DND-41 (cell line): ENCODE results near the gene CDIPT.
"Not testable (repeated sequence)": the region's sequence is repeated elsewhere in the genome, so short reads cannot be mapped to it uniquely, and the experiment has no call there.

Experiments
- ATAC-seq: fragments of 200-7000 bp; cut with Tn5 transposase; 3 replicates; pipeline ENCODE4 v1.9.1; 2021; ENCODE audit warnings: low read depth; ENCODE audit not compliant: insufficient read depth
- DNase-seq: peaks from one replicate; pipeline ENCODE4 v3.0.0-alpha.2; 2020
- H2AFZ ChIP-seq: 2 replicates; pipeline ENCODE4 v1.6.0; 2012; ENCODE audit warnings: low read depth, low read length
- H3K27ac ChIP-seq: 2 replicates; pipeline ENCODE4 v1.5.1; 2012; ENCODE audit warnings: low read length, inconsistent platforms
- H3K27me3 ChIP-seq: fragments of 200-600 bp; sonication (generic); 2 replicates; pipeline ENCODE4 v1.6.0; 2012; ENCODE audit warnings: low read length, mild to moderate bottlenecking, inconsistent platforms; ENCODE audit not compliant: insufficient read depth, poor library complexity
- H3K36me3 ChIP-seq: 2 replicates; pipeline ENCODE4 v1.5.1; 2012; ENCODE audit warnings: low read length, inconsistent platforms; ENCODE audit not compliant: insufficient read depth
- H3K4me1 ChIP-seq: 2 replicates; pipeline ENCODE4 v1.5.1; 2012; ENCODE audit warnings: mild to moderate bottlenecking, low read length; ENCODE audit not compliant: insufficient read depth
- H3K4me2 ChIP-seq: 2 replicates; pipeline ENCODE4 v1.6.0; 2012; ENCODE audit warnings: mild to moderate bottlenecking, moderate library complexity, low read length, inconsistent platforms; ENCODE audit not compliant: insufficient read depth
- H3K4me3 ChIP-seq, 2 experiments: fragments of 200-600 bp in 1 of 2; shearing (Covaris generic) in 1 of 2; 2 replicates each; pipeline ENCODE4 v1.5.1; 2012 to 2016; ENCODE audit warnings: inconsistent platforms in 2 of 2, low read length in 2 of 2, mild to moderate bottlenecking in 2 of 2, low read depth in 1 of 2, moderate library complexity in 1 of 2
- H3K79me2 ChIP-seq: 2 replicates; pipeline ENCODE4 v1.6.0; 2012; ENCODE audit warnings: low read length, inconsistent platforms; ENCODE audit not compliant: insufficient read depth
- H3K9ac ChIP-seq: 2 replicates; pipeline ENCODE4 v1.6.0; 2012; ENCODE audit warnings: low read depth, mild to moderate bottlenecking, inconsistent platforms, low read length, moderate library complexity
- H3K9me3 ChIP-seq: 2 replicates; pipeline ENCODE4 v1.5.1; 2012; ENCODE audit warnings: low read length, moderate library complexity, mild to moderate bottlenecking, inconsistent platforms; ENCODE audit not compliant: insufficient read depth, severe bottlenecking
- H4K20me1 ChIP-seq: 2 replicates; pipeline ENCODE4 v1.6.0; 2012; ENCODE audit warnings: low read length; ENCODE audit not compliant: insufficient read depth
- EZH2 ChIP-seq: IDR thresholded peaks from 3 replicates; pipeline ENCODE4 v1.6.1; 2012; ENCODE audit warnings: borderline replicate concordance, low read depth, mild to moderate bottlenecking, moderate library complexity, low read length, inconsistent platforms; ENCODE audit not compliant: severe bottlenecking
- TF ChIP-seq, protein P1 (sequence below): IDR thresholded peaks from 2 replicates; pipeline ENCODE4 v1.5.1; 2012; ENCODE audit warnings: borderline replicate concordance, low read length, moderate library complexity, mild to moderate bottlenecking; ENCODE audit not compliant: poor library complexity, severe bottlenecking; ENCODE audit errors: extremely low read depth

CDIPT gene

GRCh38 chr16:29910819-29911675 lies 48.0 kb upstream of the CDIPT start:
- Histone ChIP-seq H3K9ac (no peak overlapping the region), H3K27ac (no peak overlapping the region), H3K36me3 (peaks cover 26% of the 10 kb centered on the region), H3K27me3 (no peaks in the 10 kb centered on the region), H2AFZ (no peak overlapping the region), H3K4me1 (no peaks in the 10 kb centered on the region), H3K79me2 (no peaks in the 10 kb centered on the region), H3K4me3 (no peak overlapping the region), H3K9me3 (no peaks in the 10 kb centered on the region), H4K20me1 (no peaks in the 10 kb centered on the region; the same call in 1 of the 2 replicates), H3K4me2 (no peak overlapping the region)
- ATAC-seq (no peak; the same call in 2 of the 3 replicates), DNase-seq (no peak)
- TF ChIP-seq, protein P1, sequence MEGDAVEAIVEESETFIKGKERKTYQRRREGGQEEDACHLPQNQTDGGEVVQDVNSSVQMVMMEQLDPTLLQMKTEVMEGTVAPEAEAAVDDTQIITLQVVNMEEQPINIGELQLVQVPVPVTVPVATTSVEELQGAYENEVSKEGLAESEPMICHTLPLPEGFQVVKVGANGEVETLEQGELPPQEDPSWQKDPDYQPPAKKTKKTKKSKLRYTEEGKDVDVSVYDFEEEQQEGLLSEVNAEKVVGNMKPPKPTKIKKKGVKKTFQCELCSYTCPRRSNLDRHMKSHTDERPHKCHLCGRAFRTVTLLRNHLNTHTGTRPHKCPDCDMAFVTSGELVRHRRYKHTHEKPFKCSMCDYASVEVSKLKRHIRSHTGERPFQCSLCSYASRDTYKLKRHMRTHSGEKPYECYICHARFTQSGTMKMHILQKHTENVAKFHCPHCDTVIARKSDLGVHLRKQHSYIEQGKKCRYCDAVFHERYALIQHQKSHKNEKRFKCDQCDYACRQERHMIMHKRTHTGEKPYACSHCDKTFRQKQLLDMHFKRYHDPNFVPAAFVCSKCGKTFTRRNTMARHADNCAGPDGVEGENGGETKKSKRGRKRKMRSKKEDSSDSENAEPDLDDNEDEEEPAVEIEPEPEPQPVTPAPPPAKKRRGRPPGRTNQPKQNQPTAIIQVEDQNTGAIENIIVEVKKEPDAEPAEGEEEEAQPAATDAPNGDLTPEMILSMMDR, result no peak
- TF ChIP-seq EZH2, result no peak

- not testable (repeated sequence) for H3K4me2 ChIP-seq, H2AFZ ChIP-seq, H3K9me3 ChIP-seq, ATAC-seq, H4K20me1 ChIP-seq, H3K4me1 ChIP-seq, DNase-seq, H3K9ac ChIP-seq, H3K4me3 ChIP-seq, H3K79me2 ChIP-seq, H3K27ac ChIP-seq, H3K27me3 ChIP-seq
- H3K36me3 ChIP-seq, result peaks cover 23% of the 10 kb centered on the region
Measured at GRCh38 chr16:29909851-29910250, 46.8 kb upstream of the CDIPT start.

DNA sequence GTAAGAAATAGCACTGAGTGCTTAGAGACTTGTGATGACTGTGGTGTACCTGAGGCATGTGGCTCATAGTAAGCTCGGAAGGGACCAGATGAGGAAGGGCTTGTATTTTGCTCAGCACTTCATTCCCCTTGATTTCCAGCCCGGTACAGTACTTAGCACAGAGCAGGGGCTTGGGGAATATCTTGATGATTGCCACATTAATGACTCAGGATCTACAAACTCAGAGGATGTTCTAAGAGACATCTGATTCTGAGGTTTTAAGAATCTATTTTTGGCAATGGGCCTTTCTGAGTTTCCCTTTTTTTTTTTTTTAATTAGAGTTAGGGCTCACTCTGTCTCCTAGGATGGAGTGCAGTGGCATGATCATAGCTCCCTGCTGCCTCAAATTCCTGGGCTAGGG lies 46.4 kb upstream of the CDIPT start:
- Histone ChIP-seq H3K9ac (no peak overlapping the region), H4K20me1 (no peaks in the 10 kb centered on the region; the same call in 1 of the 2 replicates), H3K4me1 (no peaks in the 10 kb centered on the region), H3K27me3 (no peaks in the 10 kb centered on the region), H3K27ac (no peak overlapping the region), H3K4me2 (no peak overlapping the region), H3K9me3 (no peaks in the 10 kb centered on the region), H3K79me2 (no peaks in the 10 kb centered on the region), H3K36me3 (peaks cover 18% of the 10 kb centered on the region), H3K4me3 (no peak overlapping the region), H2AFZ (no peak overlapping the region)
- ATAC-seq (no peak), DNase-seq (no peak)
- TF ChIP-seq, protein P1, result no peak
- no peak for TF ChIP-seq EZH2

- Histone ChIP-seq H3K4me1 (no peaks in the 10 kb centered on the region), H3K9me3 (no peaks in the 10 kb centered on the region), H4K20me1 (no peaks in the 10 kb centered on the region; the same call in 1 of the 2 replicates), H2AFZ (no peak overlapping the region), H3K27me3 (no peaks in the 10 kb centered on the region), H3K4me3 (no peak overlapping the region), H3K27ac (no peak overlapping the region), H3K9ac (no peak overlapping the region), H3K79me2 (no peaks in the 10 kb centered on the region), H3K36me3 (peaks cover 12% of the 10 kb centered on the region), H3K4me2 (no peak overlapping the region)
- ATAC-seq (no peak), DNase-seq (no peak)
- TF ChIP-seq EZH2, result no peak
- TF ChIP-seq, protein P1, result no peak
Measured at GRCh38 chr16:29908719-29909220, 45.7 kb upstream of the CDIPT start.
